Measurements from ENCODE around the gene JARID2. TPM values are rescaled to one million over a fixed set of nuclear protein-coding genes. Genes with fewer than 3 reads are reported as not detected.

Gene JARID2
- total and polyA plus RNA-seq, 9 of the 15 experiments (the other 6 are each of a cell fraction or from before 2014, with no cell fraction given) = 5.0 to 29.0 (median 15.6) TPM

GRCh38 chr6:15513801-15514711 lies 268.2 kb downstream of the JARID2 start (continued):
- TF ChIP-seq MITF (IDR thresholded peaks at IDR 0.05) (no peak), HNRNPH1 (optimal IDR thresholded peaks at IDR 0.05; ENCODE audit: low read depth, low read length) (no peak), PCBP2 (IDR thresholded peaks at IDR 0.05; ENCODE audit: low read depth, low read length, poor library complexity, severe bottlenecking) (no peak), ZNF511 (CRISPR knock-in tag; IDR thresholded peaks at IDR 0.05) (no peak), ZNF436 (CRISPR knock-in tag; IDR thresholded peaks at IDR 0.05) (no peak), ZBTB12 (CRISPR knock-in tag; IDR thresholded peaks at IDR 0.05) (no peak), CCAR2 (IDR thresholded peaks at IDR 0.05; ENCODE audit: low read depth, low read length) (no peak), CREB1 (IDR thresholded peaks at IDR 0.05) (no peak), CREB1 (CRISPR knock-in tag; IDR thresholded peaks at IDR 0.05) (no peak), ZNF324 (CRISPR knock-in tag; IDR thresholded peaks at IDR 0.05) (no peak), NUFIP1 (IDR thresholded peaks at IDR 0.05; ENCODE audit: partially characterized antibody) (no peak), PRDM10 (IDR thresholded peaks at IDR 0.05; ENCODE audit: partially characterized antibody) (no peak), FOSL1 (tag; conservative IDR thresholded peaks at IDR 0.05) (peak; percentile 89), SLC30A9 (CRISPR knock-in tag; IDR thresholded peaks at IDR 0.05) (no peak), THRAP3 (IDR thresholded peaks at IDR 0.05; ENCODE audit: borderline replicate concordance) (no peak), POLR2G (IDR thresholded peaks at IDR 0.05; ENCODE audit: low read depth, low read length) (peak; percentile 33; the same call in 1 of the 2 replicates), PURB (CRISPR knock-in tag; IDR thresholded peaks at IDR 0.05; ENCODE audit: low read depth) (no peak), HOMEZ (CRISPR knock-in tag; IDR thresholded peaks at IDR 0.05) (no peak), MTA3 (IDR thresholded peaks at IDR 0.05; ENCODE audit: borderline replicate concordance) (no peak)

Measured in K562 (cell line).